Keratinocyte (primary cell): ENCODE results near the gene TRAT1. TPM values are rescaled to one million over a fixed set of nuclear protein-coding genes. Genes with fewer than 3 reads are reported as not detected.

Experiments used
- DNase-seq: peaks from one replicate; pipeline ENCODE4 v3.0.0-alpha.2; 2011; ENCODE audit warnings: low read depth, missing footprints, low spot score
- FAIRE-seq: peaks from 2 replicates; lab custom pipeline; 2011; peaks lifted over from hg19 to GRCh38; lab: Jason Lieb, UNC
- H2AFZ ChIP-seq: 2 replicates; pipeline ENCODE4 v1.6.0; 2012; ENCODE audit warnings: low read length, control low read depth, inconsistent platforms; ENCODE audit not compliant: control insufficient read depth
- H3K27ac ChIP-seq: 2 replicates; pipeline ENCODE4 v1.5.1; 2011; ENCODE audit warnings: low read length; ENCODE audit not compliant: control insufficient read depth, insufficient read depth
- H3K27me3 ChIP-seq: 3 replicates; pipeline ENCODE4 v1.6.0; 2011; ENCODE audit warnings: low read length; ENCODE audit not compliant: control insufficient read depth, insufficient read depth; ENCODE audit errors: extremely low read depth
- H3K36me3 ChIP-seq, 2 experiments: 2 replicates in 1 of 2; 3 replicates in 1 of 2; pipeline ENCODE4 v1.5.1; 2011; ENCODE audit warnings: low read length in 2 of 2, mild to moderate bottlenecking in 1 of 2; ENCODE audit not compliant: control insufficient read depth in 2 of 2, insufficient read depth in 2 of 2; ENCODE audit errors: extremely low read depth in 1 of 2
- H3K4me1 ChIP-seq: 3 replicates; pipeline ENCODE4 v1.5.1; 2011; ENCODE audit warnings: low read length; ENCODE audit not compliant: control insufficient read depth, insufficient read depth; ENCODE audit errors: extremely low read depth
- H3K4me2 ChIP-seq: 3 replicates; pipeline ENCODE4 v1.6.0; 2011; ENCODE audit warnings: low read depth, low read length; ENCODE audit not compliant: control insufficient read depth, insufficient read depth; ENCODE audit errors: extremely low read depth
- H3K4me3 ChIP-seq, 3 experiments: fragments of 200-600 bp in 1 of 3; sonication (generic) in 1 of 3; 2 replicates in 2 of 3; 3 replicates in 1 of 3; pipeline ENCODE4 v1.5.1; 2011 to 2016; ENCODE audit warnings: low read length in 3 of 3, mild to moderate bottlenecking in 3 of 3, control low read depth in 2 of 3, inconsistent platforms in 1 of 3, low read depth in 1 of 3, mixed read lengths in 1 of 3, mixed run types in 1 of 3, moderate library complexity in 1 of 3; ENCODE audit not compliant: control insufficient read depth in 2 of 3, insufficient read depth in 2 of 3; ENCODE audit errors: extremely low read depth in 1 of 3
- H3K79me2 ChIP-seq: 2 replicates; pipeline ENCODE4 v1.6.0; 2012; ENCODE audit warnings: low read length; ENCODE audit not compliant: control insufficient read depth, insufficient read depth
- H3K9ac ChIP-seq: 3 replicates; pipeline ENCODE4 v1.6.0; 2011; ENCODE audit warnings: low read length; ENCODE audit not compliant: control insufficient read depth, insufficient read depth; ENCODE audit errors: extremely low read depth
- H3K9me1 ChIP-seq: 3 replicates; pipeline ENCODE4 v1.6.0; 2011; ENCODE audit warnings: low read length; ENCODE audit not compliant: control insufficient read depth, insufficient read depth; ENCODE audit errors: extremely low read depth
- H3K9me3 ChIP-seq: 2 replicates; pipeline ENCODE4 v1.5.1; 2012; ENCODE audit warnings: low read depth, low read length; ENCODE audit not compliant: control insufficient read depth
- H4K20me1 ChIP-seq: 3 replicates; pipeline ENCODE4 v1.6.0; 2011; ENCODE audit warnings: low read length; ENCODE audit not compliant: control insufficient read depth, insufficient read depth; ENCODE audit errors: extremely low read depth
- EZH2 ChIP-seq: IDR thresholded peaks from one replicate; pipeline ENCODE4 v1.6.1; 2012; ENCODE audit warnings: inconsistent platforms, mild to moderate bottlenecking, low read length, moderate library complexity
- dilution Hi-C: fragments of 300-500 bp; cut with MboI; formaldehyde crosslinking; loops from one replicate; pipeline ENCODE4 v1.7.0; 2020; ENCODE audit warnings: low sequenced_read_pairs; ENCODE audit not compliant: extremely low pct_ligation_motif_present
- polyA plus RNA-seq, 5 experiments: library from polyadenylated mRNA; depleted of rRNA in 3 of 5; stranded (reverse) in 3 of 5; stranded (forward) in 1 of 5; unstranded in 1 of 5; fragments of >200 nt; gene quantifications; 1 replicate in 1 of 5; 2 replicates in 3 of 5; 3 replicates in 1 of 5; pipeline versions ENCODE4 v1.2.1 to v1.2.3, GENCODE V29; 2011 to 2012; ENCODE audit warnings: missing spikeins in 2 of 5, low read depth in 1 of 5, low replicate concordance in 1 of 5
- TF ChIP-seq, protein P1 (sequence below), 3 experiments: IDR thresholded peaks in 1 of 3; conservative IDR thresholded peaks in 1 of 3; optimal IDR thresholded peaks in 1 of 3; 2 replicates in 2 of 3; 3 replicates in 1 of 3; pipeline versions ENCODE3 to v1.5.1; 2011; ENCODE audit warnings: low read length in 3 of 3, mild to moderate bottlenecking in 3 of 3, moderate library complexity in 2 of 3, control low read depth in 1 of 3, inconsistent platforms in 1 of 3; ENCODE audit not compliant: insufficient read depth in 2 of 3; ENCODE audit errors: extremely low read depth in 1 of 3

Gene TRAT1
- polyA plus RNA-seq, 1 donor (not counting 4 experiments of a cell fraction or from before 2014, with no cell fraction given), result not detected

DNA sequence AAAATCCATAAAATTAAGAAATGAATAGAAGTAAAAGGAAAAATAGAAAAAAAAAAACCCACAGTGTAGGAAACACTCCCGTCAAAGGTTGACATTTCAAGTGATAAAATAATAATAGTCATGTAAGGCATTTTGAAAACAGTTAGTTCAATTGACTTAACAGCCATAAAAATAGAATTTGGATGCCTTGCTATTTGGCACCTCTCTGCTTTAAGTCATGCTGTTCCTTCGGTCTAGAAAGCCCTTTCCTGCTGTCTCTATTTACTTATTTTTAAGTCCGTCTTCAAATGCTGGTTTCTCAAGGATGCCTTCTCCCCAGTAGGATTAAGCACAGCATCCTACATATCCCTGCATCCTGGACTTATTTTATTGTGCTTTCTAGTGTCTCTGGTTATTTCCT, 43.1 kb upstream of the TRAT1 start:
- no peak for FAIRE-seq
- no peak for DNase-seq
- TF ChIP-seq, protein P1, sequence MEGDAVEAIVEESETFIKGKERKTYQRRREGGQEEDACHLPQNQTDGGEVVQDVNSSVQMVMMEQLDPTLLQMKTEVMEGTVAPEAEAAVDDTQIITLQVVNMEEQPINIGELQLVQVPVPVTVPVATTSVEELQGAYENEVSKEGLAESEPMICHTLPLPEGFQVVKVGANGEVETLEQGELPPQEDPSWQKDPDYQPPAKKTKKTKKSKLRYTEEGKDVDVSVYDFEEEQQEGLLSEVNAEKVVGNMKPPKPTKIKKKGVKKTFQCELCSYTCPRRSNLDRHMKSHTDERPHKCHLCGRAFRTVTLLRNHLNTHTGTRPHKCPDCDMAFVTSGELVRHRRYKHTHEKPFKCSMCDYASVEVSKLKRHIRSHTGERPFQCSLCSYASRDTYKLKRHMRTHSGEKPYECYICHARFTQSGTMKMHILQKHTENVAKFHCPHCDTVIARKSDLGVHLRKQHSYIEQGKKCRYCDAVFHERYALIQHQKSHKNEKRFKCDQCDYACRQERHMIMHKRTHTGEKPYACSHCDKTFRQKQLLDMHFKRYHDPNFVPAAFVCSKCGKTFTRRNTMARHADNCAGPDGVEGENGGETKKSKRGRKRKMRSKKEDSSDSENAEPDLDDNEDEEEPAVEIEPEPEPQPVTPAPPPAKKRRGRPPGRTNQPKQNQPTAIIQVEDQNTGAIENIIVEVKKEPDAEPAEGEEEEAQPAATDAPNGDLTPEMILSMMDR (optimal IDR thresholded peaks at IDR 0.05 in 1 of 3, IDR thresholded peaks at IDR 0.05 in 1 of 3, conservative IDR thresholded peaks at IDR 0.05 in 1 of 3; ENCODE audit: extremely low read depth in 1 of 3, insufficient read depth in 2 of 3, low read length in 3 of 3), result no peak
- no peak for TF ChIP-seq EZH2
- Histone ChIP-seq H3K9me1 (no peaks in the 10 kb centered on the region), H3K4me1 (no peaks in the 10 kb centered on the region), H3K27ac (no peak overlapping the region), H4K20me1 (no peaks in the 10 kb centered on the region), H2AFZ (no peak overlapping the region), H3K9ac (no peak overlapping the region), H3K4me2 (no peak overlapping the region), H3K4me3 (no peak overlapping the region), H3K79me2 (no peaks in the 10 kb centered on the region), H3K27me3 (no peaks in the 10 kb centered on the region), H3K36me3 (no peaks in the 10 kb centered on the region), H3K9me3 (no peaks in the 10 kb centered on the region)
- dilution Hi-C loops, result no loop called here

DNA sequence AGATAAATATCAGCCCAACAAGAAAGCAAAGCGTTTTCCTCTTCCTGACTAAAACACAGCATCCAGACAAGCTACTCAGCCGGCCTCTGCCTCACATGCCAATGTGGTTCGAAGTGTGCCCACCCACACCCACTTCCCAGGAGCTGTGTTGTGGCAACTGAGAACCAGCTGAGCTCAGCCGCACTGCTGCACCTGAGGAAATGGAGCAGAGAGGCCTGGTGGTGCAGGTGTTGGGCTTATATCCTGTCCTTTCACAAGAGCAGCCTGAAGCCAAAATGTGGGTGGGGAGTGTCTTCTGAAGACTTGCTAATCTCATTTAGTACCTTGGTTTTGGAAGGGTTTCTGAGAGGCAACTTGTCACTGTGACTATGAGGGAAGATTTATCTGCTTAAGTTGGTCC, 42.4 kb upstream of the TRAT1 start:
- Histone ChIP-seq H3K79me2 (no peaks in the 10 kb centered on the region), H4K20me1 (no peaks in the 10 kb centered on the region), H3K9me1 (no peaks in the 10 kb centered on the region), H3K9me3 (no peaks in the 10 kb centered on the region), H2AFZ (no peak overlapping the region), H3K4me3 (no peak overlapping the region), H3K4me2 (no peak overlapping the region), H3K4me1 (no peaks in the 10 kb centered on the region), H3K9ac (no peak overlapping the region), H3K27me3 (no peaks in the 10 kb centered on the region), H3K36me3 (no peaks in the 10 kb centered on the region), H3K27ac (no peak overlapping the region)
- TF ChIP-seq, protein P1 (optimal IDR thresholded peaks at IDR 0.05 in 1 of 3, IDR thresholded peaks at IDR 0.05 in 1 of 3, conservative IDR thresholded peaks at IDR 0.05 in 1 of 3; ENCODE audit: extremely low read depth in 1 of 3, insufficient read depth in 2 of 3, low read length in 3 of 3), result no peak
- TF ChIP-seq EZH2, result no peak
- FAIRE-seq (no peak), DNase-seq (no peak)
- dilution Hi-C loops, result no loop called here
